Colonic mucosa (tissue), 4 donors: ENCODE results near the gene WWOX. TPM values are rescaled to one million over a fixed set of nuclear protein-coding genes. Genes with fewer than 3 reads are reported as not detected.
A peak's percentile ranks its signal among the peaks of the same experiment; 100 is the strongest.

Experiments
- DNase-seq: peaks from one replicate; pipeline ENCODE4 v3.0.0-alpha.2; 2020
- H3K27ac ChIP-seq: fragments of 200-600 bp; one replicate; pipeline ENCODE4 v1.8.0; 2021
- H3K27me3 ChIP-seq: fragments of 200-600 bp; one replicate; pipeline ENCODE4 v1.8.0; 2021
- H3K36me3 ChIP-seq: fragments of 200-600 bp; one replicate; pipeline ENCODE4 v1.8.0; 2021
- H3K4me1 ChIP-seq: fragments of 200-600 bp; one replicate; pipeline ENCODE4 v1.8.0; 2021; ENCODE audit warnings: mild to moderate bottlenecking
- H3K4me3 ChIP-seq: fragments of 200-600 bp; one replicate; pipeline ENCODE4 v1.8.0; 2021
- H3K9ac ChIP-seq, 2 donors: one replicate each; pipeline ENCODE4 v1.7.0; 2013; ENCODE audit warnings: control low read depth in 2 of 2, low read depth in 2 of 2, low read length in 2 of 2
- H3K9me3 ChIP-seq: fragments of 200-600 bp; one replicate; pipeline ENCODE4 v1.8.0; 2021
- CTCF ChIP-seq: fragments of 200-600 bp; IDR thresholded peaks from one replicate; pipeline ENCODE4 v1.8.0; 2022; ENCODE audit warnings: antibody characterized with exemption, mild to moderate bottlenecking
- intact Hi-C: fragments of 100-400 bp; cut with DNase I; formaldehyde crosslinking; loops from one replicate; pipeline ENCODE4 v1.14.1; 2022
- total RNA-seq, 2 donors: library from RNA; stranded (reverse); fragmentation: NEBNext Ultra II Directional in 1 of 2; extraction: Animal tissue kit (Norgen Biotek cat#: 25700) in 1 of 2; gene quantifications; one replicate each; pipeline ENCODE4 v1.2.1, GENCODE V29; 2021
- donor health status: healthy.
- donor health status: DM: no; HTN: no; CAD: no.
- donor health status: DM: no; HTN: no; CAD: no.

WWOX gene
- total RNA-seq, 2 donors from 2014 or later: 7.2 to 11.0 TPM

- H3K36me3 ChIP-seq: no peaks in the 10 kb centered on the region
- H3K27ac ChIP-seq: no peak overlapping the region
- no peaks in the 10 kb centered on the region for H3K4me1 ChIP-seq
- intact Hi-C loops: no loop called here
- no peak for TF ChIP-seq CTCF
- H3K9me3 ChIP-seq: no peaks in the 10 kb centered on the region
- no peak overlapping the region for H3K9ac ChIP-seq
- peak; percentile 45 for DNase-seq
- H3K4me3 ChIP-seq: no peak overlapping the region
- no peaks in the 10 kb centered on the region for H3K27me3 ChIP-seq
Observed at GRCh38 chr16:79132701-79133100, 1033.2 kb downstream of the WWOX start.

- DNase-seq: no peak
- intact Hi-C loops: no loop called here
- Histone ChIP-seq H3K36me3 (no peaks in the 10 kb centered on the region), H3K27me3 (no peaks in the 10 kb centered on the region), H3K27ac (no peak overlapping the region), H3K9ac (no peak overlapping the region), H3K4me3 (no peak overlapping the region), H3K4me1 (no peaks in the 10 kb centered on the region), H3K9me3 (no peaks in the 10 kb centered on the region)
- TF ChIP-seq CTCF: no peak
Observed at GRCh38 chr16:79134300-79134699, 1034.8 kb downstream of the WWOX start.

- TF ChIP-seq CTCF: no peak
- intact Hi-C loops: no loop called here
- Histone ChIP-seq H3K27ac (no peak overlapping the region), H3K9ac (no peak overlapping the region), H3K36me3 (no peaks in the 10 kb centered on the region), H3K4me3 (no peak overlapping the region), H3K9me3 (no peaks in the 10 kb centered on the region), H3K27me3 (no peaks in the 10 kb centered on the region), H3K4me1 (no peaks in the 10 kb centered on the region)
- DNase-seq: no peak
Observed at GRCh38 chr16:79136955-79137354, 1037.5 kb downstream of the WWOX start.

GRCh38 chr16:79137426-79137939 lies 1038.0 kb downstream of the WWOX start:
- TF ChIP-seq CTCF: no peak
- Histone ChIP-seq H3K9me3 (no peaks in the 10 kb centered on the region), H3K9ac (no peak overlapping the region), H3K36me3 (no peaks in the 10 kb centered on the region), H3K4me1 (no peaks in the 10 kb centered on the region), H3K27ac (no peak overlapping the region), H3K4me3 (no peak overlapping the region), H3K27me3 (no peaks in the 10 kb centered on the region)
- no peak for DNase-seq
- intact Hi-C loops: no loop called here

- H3K27me3 ChIP-seq: no peaks in the 10 kb centered on the region
- H3K9me3 ChIP-seq: no peaks in the 10 kb centered on the region
- H3K27ac ChIP-seq: no peak overlapping the region
- no peak overlapping the region for H3K4me3 ChIP-seq
- no peak for TF ChIP-seq CTCF
- H3K4me1 ChIP-seq: no peaks in the 10 kb centered on the region
- H3K9ac ChIP-seq: no peak overlapping the region
- DNase-seq: no peak
- intact Hi-C loops: no loop called here
- H3K36me3 ChIP-seq: no peaks in the 10 kb centered on the region
Observed at GRCh38 chr16:79139799-79140198, 1040.3 kb downstream of the WWOX start.
